ENCODE measurements around the gene SPRED1. TPM values are rescaled to one million over a fixed set of nuclear protein-coding genes. Genes with fewer than 3 reads are reported as not detected.

Gene SPRED1
- total and polyA plus RNA-seq, 10 of the 15 experiments (the other 5 are each of a cell fraction or from before 2014, with no cell fraction given): 0.08 to 2.6 (median 0.22) TPM

GRCh38 chr15:38247336-38247735 is 5.3 kb upstream of the SPRED1 start:
- SMC1A ChIA-PET (ENCODE audit: uncharacterized antibody, unreplicated experiment): no interaction called here

More at GRCh38 chr15:38247336-38247735, 5.3 kb upstream of the SPRED1 start:
- H3K9me3 ChIP-seq (replicated peaks; ENCODE audit: control insufficient read depth, insufficient read depth, low read length): no peaks in the 10 kb centered on the region
- FAIRE-seq (no peak), DNase-seq (ENCODE audit: low read depth, low spot score) (no peak), ATAC-seq (no peak)
- no peaks in the 10 kb centered on the region for H4K20me1 ChIP-seq (ENCODE audit: control insufficient read depth, insufficient read depth)
- intact Hi-C loops (cut with micrococcal nuclease; ENCODE audit: unreplicated experiment): no loop called here
- H2AFZ ChIP-seq (ENCODE audit: control insufficient read depth, low read depth, low read length): no peak overlapping the region
- no peaks in the 10 kb centered on the region; a peak in 2 of 4 replicates for H3K27me3 ChIP-seq (replicated peaks in 1 of 2; ENCODE audit: control insufficient read depth in 2 of 2, insufficient read depth in 2 of 2, low read length in 1 of 2)
- no peaks in the 10 kb centered on the region for H3K36me3 ChIP-seq (ENCODE audit: control insufficient read depth in 2 of 2, insufficient read depth in 2 of 2, low read length in 1 of 2)
- RAD21 ChIA-PET (ENCODE audit: unreplicated experiment): no interaction called here
- 68% methylated on average over 3 of the region's 3 CpGs for WGBS (ENCODE audit: insufficient coverage, insufficient replicate concordance, low lambda C conversion rate, missing lambda C conversion rate)
- H3K4me3 ChIP-seq: no peak overlapping the region
- CTCF ChIA-PET: no interaction called here
- H3K79me2 ChIP-seq (ENCODE audit: control insufficient read depth, insufficient read depth, low read length): no peaks in the 10 kb centered on the region
- POLR2A ChIA-PET: no interaction called here
- in situ Hi-C loops (cut with MboI): no loop called here
- H3K4me1 ChIP-seq (ENCODE audit: control insufficient read depth, insufficient read depth, low read length): peaks cover 3% of the 10 kb centered on the region; the same call in 1 of the 2 replicates
- H3K9ac ChIP-seq (ENCODE audit: control insufficient read depth, insufficient read depth, low read length): no peak overlapping the region
- TF ChIP-seq KAT2A (conservative IDR thresholded peaks at IDR 0.05; ENCODE audit: control insufficient read depth, low read depth, low read length) (no peak), CBFB (IDR thresholded peaks at IDR 0.05; ENCODE audit: low read depth) (no peak), ZSCAN29 (IDR thresholded peaks at IDR 0.05) (no peak), SUPT20H (IDR thresholded peaks at IDR 0.05; ENCODE audit: borderline replicate concordance, control insufficient read depth, low read depth, low read length) (no peak), SMARCA5 (IDR thresholded peaks at IDR 0.05) (no peak), POU2F2 (IDR thresholded peaks at IDR 0.05; ENCODE audit: borderline replicate concordance, low read depth, low read length) (no peak), EZH2 (IDR thresholded peaks at IDR 0.05; ENCODE audit: borderline replicate concordance, control insufficient read depth, low read depth, low read length) (no peak), HDAC6 (IDR thresholded peaks at IDR 0.05; ENCODE audit: unreplicated experiment) (no peak), PAX8 (IDR thresholded peaks at IDR 0.05) (no peak), IRF4 (IDR thresholded peaks at IDR 0.05; ENCODE audit: low read depth, low read length) (no peak), ZBTB4 (CRISPR knock-in tag; IDR thresholded peaks at IDR 0.05) (no peak), USF1 (IDR thresholded peaks at IDR 0.05; ENCODE audit: borderline replicate concordance, extremely low read length, insufficient read depth, low read depth, low read length) (no peak), BCLAF1 (IDR thresholded peaks at IDR 0.05) (no peak), ATF7 (IDR thresholded peaks at IDR 0.05; ENCODE audit: low read depth) (no peak), GABPA (IDR thresholded peaks at IDR 0.05; ENCODE audit: low read depth) (no peak), PAX5 (IDR thresholded peaks at IDR 0.05; ENCODE audit: borderline replicate concordance, low read depth, low read length) (no peak), LARP7 (IDR thresholded peaks at IDR 0.05) (no peak), DPF2 (IDR thresholded peaks at IDR 0.05) (no peak)
- no peak overlapping the region for H3K4me2 ChIP-seq (ENCODE audit: control insufficient read depth, insufficient read depth)
- no TSS peak for BruUV-seq (replicated peaks)
- H3K27ac ChIP-seq (ENCODE audit: control insufficient read depth, insufficient read depth): no peak overlapping the region
